ENCODE data around the gene ESYT2. TPM values are rescaled to one million over a fixed set of nuclear protein-coding genes. Genes with fewer than 3 reads are reported as not detected.

The ESYT2 gene
- total and polyA plus RNA-seq, 9 of the 15 experiments (the other 6 are each of a cell fraction or from before 2014, with no cell fraction given), result 5.8 to 86.9 (median 64.7) TPM

- Histone ChIP-seq H4K20me1 (replicated peaks; ENCODE audit: control insufficient read depth, insufficient read depth, low read length) (no peaks in the 10 kb centered on the region), H2AFZ (ENCODE audit: low read depth, low read length) (no peak overlapping the region), H3K9me3 (replicated peaks; ENCODE audit: control insufficient read depth, insufficient read depth, low read depth, low read length) (no peaks in the 10 kb centered on the region), H3K9me1 (ENCODE audit: control insufficient read depth, insufficient read depth, low read length) (no peaks in the 10 kb centered on the region), H3K4me1 (replicated peaks in 1 of 2; ENCODE audit: control insufficient read depth in 2 of 2, insufficient read depth in 2 of 2, low read length in 2 of 2) (peaks cover 4 to 8% of the 10 kb centered on the region in 2 experiments; a peak in 4 of 5 replicates), H3K9ac (ENCODE audit: insufficient read depth in 1 of 2, low read depth in 2 of 2, low read length in 2 of 2) (no peak overlapping the region), H3K27ac (ENCODE audit: extremely low read depth, low read depth, low read length) (no peak overlapping the region), H3K27me3 (ENCODE audit: control insufficient read depth in 2 of 2, insufficient read depth in 2 of 2, low read length in 2 of 2) (no peaks in the 10 kb centered on the region), H3K79me2 (ENCODE audit: control insufficient read depth, insufficient read depth, low read length) (no peaks in the 10 kb centered on the region), H3K4me2 (ENCODE audit: insufficient read depth, low read length) (no peak overlapping the region), H3K36me3 (ENCODE audit: control insufficient read depth, insufficient read depth, low read length) (peaks cover 89% of the 10 kb centered on the region), H3K4me3 (no peak overlapping the region)
- ChIA-PET POLR2A (interaction anchor here (2.0 kb wide), 1 partner anchor 30 kb away, joined by 6 read pairs; the partner anchor contains the start of gene NCAPG2), CTCF (ENCODE audit: low intra/inter-chr PET ratio) (no interaction called here)
- FAIRE-seq, result no peak
- ATAC-seq, result no peak
- in situ Hi-C loops (cut with MboI) (no loop called here), intact Hi-C loops (cut with micrococcal nuclease) (no loop called here)
- no TSS peak for BruUV-seq (replicated peaks)
- WGBS (ENCODE audit: insufficient coverage, low coverage, missing lambda C conversion rate), result 90% methylated on average over 6 of the region's 6 CpGs
- no peak for DNase-seq (ENCODE audit: extremely low read depth in 1 of 4, low spot score in 3 of 4)
- TF ChIP-seq KDM1A (IDR thresholded peaks at IDR 0.05) (no peak), FOSL1 (tag; conservative IDR thresholded peaks at IDR 0.05) (no peak), EZH2 (IDR thresholded peaks at IDR 0.05; ENCODE audit: borderline replicate concordance, low read depth, low read length) (no peak), NELFE (IDR thresholded peaks at IDR 0.05; ENCODE audit: insufficient read depth, insufficient read length) (no peak), SMARCC2 (IDR thresholded peaks at IDR 0.05; ENCODE audit: low read depth) (no peak), ZNF586 (CRISPR knock-in tag; conservative IDR thresholded peaks at IDR 0.05) (no peak), ZBTB49 (CRISPR knock-in tag; IDR thresholded peaks at IDR 0.05; ENCODE audit: borderline replicate concordance) (no peak), DNMT1 (IDR thresholded peaks at IDR 0.05) (no peak), SIX5 (IDR thresholded peaks at IDR 0.05; ENCODE audit: borderline replicate concordance in 1 of 2, insufficient read depth in 1 of 2, low read depth in 1 of 2, low read length in 2 of 2) (no peak), ELK3 (CRISPR knock-in tag; IDR thresholded peaks at IDR 0.05) (no peak), ZNF239 (CRISPR knock-in tag; IDR thresholded peaks at IDR 0.05) (no peak), SRSF7 (optimal IDR thresholded peaks at IDR 0.05; ENCODE audit: low read depth, low read length) (no peak), EWSR1 (IDR thresholded peaks at IDR 0.05; ENCODE audit: borderline replicate concordance, low read depth, partially characterized antibody) (no peak), MLX (CRISPR knock-in tag; conservative IDR thresholded peaks at IDR 0.05) (no peak), TFAM (CRISPR knock-in tag; conservative IDR thresholded peaks at IDR 0.05) (no peak), CREB3 (tag; conservative IDR thresholded peaks at IDR 0.05; ENCODE audit: low read depth) (no peak)
Observed at GRCh38 chr7:158734861-158735260, 94.4 kb downstream of the ESYT2 start.

Measured in K562 (cell line).